HG02981 (cell line): ENCODE data around the gene PLCD1.
A peak's percentile ranks its signal among the peaks of the same experiment; 100 is the strongest.

Source experiments
- ATAC-seq: cut with Tn5 transposase; IDR thresholded peaks from one replicate; pipeline ENCODE4 v1.9.1; 2021; ENCODE audit warnings: mild to moderate bottlenecking, moderate library complexity; ENCODE audit not compliant: unreplicated experiment

PLCD1 gene

DNA sequence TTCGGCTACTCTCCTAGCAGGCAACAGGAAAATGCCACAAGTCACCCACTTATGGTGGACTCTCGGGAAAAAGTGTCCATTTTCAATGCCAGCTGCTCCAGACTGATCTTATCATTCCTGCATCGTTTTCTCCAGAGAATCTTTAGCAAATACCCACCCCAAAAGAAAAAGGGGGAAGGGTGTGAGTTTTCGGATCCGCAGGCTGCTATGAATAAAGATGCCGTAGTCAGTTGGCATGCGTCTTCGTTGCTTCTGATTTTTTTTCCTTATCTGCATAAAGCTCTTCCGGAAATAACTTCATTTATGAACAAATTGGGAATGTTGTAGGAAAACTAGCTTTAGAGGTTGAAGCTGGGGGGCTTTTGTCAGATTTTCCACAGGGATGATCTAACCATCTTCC, 61.2 kb downstream of the PLCD1 start:
- ATAC-seq: no peak

DNA sequence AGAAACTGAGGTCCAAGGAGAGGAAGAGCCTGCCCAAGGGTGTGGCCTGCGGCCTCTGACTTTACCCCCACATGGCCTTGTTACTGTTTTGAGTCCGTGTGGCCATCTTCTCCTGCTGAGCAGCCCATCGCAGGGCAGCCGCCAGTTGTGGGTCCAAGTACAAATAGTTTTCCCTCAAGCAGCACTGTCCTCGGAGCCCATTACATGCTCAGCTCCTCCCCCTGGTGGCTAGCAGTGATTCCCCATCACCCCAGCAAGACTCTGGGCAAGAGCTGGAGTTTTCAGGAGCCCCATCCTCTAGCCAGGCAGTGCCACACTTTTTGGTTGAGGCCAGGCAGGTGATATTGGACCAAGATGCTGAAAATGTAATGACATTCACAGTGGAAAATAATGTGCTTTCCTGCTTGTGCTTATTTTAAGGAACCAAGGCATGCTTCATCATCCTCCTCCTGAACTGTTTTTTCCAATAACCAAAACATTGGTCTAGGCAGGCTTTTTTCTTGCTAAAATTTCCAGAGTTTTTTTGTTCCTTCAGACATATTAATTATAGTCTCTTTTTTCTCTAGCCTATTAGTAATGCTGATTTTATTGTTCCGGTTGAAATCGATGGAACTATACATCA, 62.1 kb downstream of the PLCD1 start:
- peak; percentile 62 for ATAC-seq

DNA sequence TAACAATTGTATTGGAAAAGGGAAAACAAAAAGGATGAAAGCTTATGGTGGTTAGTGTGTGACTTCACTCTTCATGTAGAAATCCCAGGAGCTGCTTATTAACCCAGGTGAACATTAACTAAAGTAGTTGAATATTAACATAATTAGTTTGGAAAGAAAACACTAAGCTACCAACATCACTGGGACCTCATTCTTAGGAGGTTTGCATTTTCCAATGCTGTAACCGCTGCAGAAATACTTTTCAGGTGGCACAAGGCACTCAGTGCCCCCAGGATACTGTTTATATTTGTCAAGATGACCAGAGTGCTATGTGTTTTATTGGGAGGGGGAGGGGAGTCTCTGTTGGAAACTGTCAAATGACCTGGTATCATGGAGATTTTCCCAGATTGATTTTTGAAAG, 64.7 kb downstream of the PLCD1 start:
- ATAC-seq: no peak

DNA sequence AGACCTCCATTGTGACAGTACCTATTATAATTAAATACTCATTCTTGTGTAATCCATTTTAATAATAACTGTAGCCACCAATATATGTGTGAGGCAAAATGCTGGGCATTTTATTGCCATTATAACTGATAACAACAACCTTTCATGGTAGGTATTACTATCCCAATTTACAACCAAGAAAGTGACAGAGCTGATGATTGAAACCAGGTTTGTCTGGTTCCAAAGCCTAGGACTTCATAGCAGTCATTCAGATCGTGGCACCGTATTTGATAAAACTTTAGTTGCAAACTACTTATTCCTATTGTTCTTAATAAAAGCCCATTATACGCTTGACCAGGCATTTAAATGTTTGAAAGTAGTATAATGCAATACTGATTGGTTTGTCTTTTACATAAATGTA, 65.3 kb downstream of the PLCD1 start:
- ATAC-seq: no peak

DNA sequence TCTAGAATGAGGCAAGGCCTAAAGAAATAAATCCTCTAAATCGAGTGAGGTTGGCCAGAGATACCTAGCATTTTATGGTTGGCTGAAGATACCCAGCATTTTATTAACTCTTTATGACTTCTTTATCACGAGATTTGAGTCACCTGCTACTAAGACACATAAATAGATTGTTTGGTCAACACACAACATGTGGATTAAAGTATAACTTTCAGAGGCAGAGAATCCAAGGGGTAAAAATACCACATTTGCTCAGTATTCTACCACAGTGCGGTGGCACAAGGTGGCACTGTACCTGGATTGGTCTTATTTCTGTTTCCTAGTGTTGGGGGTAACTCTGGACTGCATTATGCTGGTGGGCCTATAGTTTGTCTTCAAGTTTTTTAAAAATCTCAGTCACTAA, 65.8 kb downstream of the PLCD1 start:
- no peak for ATAC-seq

DNA sequence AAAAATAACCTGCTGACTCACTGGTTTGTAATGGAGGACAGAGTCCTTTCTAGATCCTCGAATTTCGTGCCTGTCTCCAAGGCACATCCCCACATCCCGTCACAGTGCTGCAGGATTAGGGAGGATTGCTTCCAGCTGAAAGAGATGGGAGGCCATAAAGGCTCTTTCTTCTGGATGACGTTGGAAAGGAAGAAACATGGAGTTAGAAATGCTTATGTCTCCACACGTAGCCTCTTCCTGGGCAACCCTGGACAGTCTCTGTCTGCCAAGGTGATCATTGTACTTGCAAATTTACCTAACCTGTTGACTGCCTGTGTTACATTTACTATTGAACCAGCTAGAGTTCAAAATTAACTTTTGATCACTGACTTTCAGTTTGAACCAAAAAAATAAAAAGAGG, 66.4 kb downstream of the PLCD1 start:
- no peak for ATAC-seq

DNA sequence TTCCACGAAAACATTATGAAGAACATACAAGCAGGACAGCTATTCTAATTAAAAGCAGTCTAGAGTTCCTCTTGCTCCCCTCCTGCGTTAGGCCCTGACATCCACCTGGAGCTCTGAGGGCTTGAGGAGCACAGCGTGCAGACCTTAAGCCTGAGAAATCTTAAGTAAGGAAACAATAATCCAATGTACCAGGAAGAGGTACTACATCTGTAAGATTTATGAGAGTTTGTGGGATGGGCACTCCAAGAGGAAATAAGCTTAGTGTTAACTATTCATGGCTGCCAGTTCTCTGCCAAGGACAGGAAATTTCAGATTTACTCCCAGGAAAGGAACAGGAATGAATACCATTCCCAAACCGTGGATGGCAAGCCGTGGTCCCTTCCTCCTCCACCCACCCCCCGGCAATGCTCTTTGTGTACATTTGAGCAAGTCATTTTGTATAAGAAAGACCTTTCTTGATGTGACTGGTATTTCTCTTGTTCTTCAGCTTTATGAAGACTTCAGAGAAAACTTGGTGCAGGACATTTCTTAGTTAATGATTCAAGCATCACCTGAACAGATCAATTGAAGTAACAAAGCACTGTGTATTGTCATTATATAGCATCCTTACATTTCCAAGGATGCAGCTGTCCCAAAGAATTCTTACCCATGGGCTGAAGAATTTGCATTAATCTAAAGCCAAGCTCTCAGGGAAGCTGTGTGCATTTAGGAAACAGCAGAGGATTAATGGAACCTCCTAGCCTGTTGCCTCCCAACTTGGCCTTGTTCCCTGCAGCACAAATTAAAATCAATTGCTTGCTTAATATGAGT, 67.6 kb downstream of the PLCD1 start:
- no peak for ATAC-seq

DNA sequence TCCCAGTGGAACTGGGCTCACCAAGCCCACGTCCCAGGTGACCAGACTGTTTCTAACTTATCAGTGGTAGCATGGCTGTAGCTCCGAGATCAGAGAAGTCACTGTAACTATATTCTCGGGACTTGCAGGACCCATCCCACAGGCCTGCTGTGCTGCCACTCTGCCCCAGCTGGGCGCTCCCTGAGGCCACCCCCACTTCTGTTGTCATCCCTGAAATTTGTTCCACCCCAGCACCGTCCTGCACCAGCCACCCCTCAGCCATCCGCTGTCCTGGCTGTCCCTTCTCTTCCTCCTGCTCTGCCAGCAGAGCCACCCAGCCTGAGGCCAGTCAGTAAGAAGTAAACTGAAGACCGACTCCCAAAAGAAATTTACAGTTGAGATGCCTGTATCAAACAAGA, 71.9 kb downstream of the PLCD1 start:
- no peak for ATAC-seq
